Right lobe of liver (tissue), 4 donors: ENCODE measurements around the gene TGM3.

Experiments used
- CTCF ChIP-seq, 4 donors: fragments of 200-600 bp in 3 of 4; fragments of 450-650 bp in 1 of 4; IDR thresholded peaks; one replicate each; pipeline versions ENCODE4 v1.5.1 to v1.8.0; 2016 to 2022; ENCODE audit warnings: antibody characterized with exemption in 4 of 4, mild to moderate bottlenecking in 2 of 4
- POLR2A ChIP-seq: fragments of 450-650 bp; IDR thresholded peaks from one replicate; pipeline ENCODE4 v1.6.1; 2017; ENCODE audit warnings: antibody characterized with exemption, mild to moderate bottlenecking
- donor health status: DM: no; HTN: no; CAD: no.
- donor health status: DM: no; HTN: no; CAD: no.
- donor health status: DM: no; HTN: yes; CAD: no.

GRCh38 chr20:2381303-2381702, 85.5 kb downstream of the TGM3 start:
- TF ChIP-seq CTCF (IDR thresholded peaks at IDR 0.05), result no peak
- TF ChIP-seq POLR2A, result no peak
